ENCODE data around the gene FBXO36. TPM values are rescaled to one million over a fixed set of nuclear protein-coding genes. Genes with fewer than 3 reads are reported as not detected.

Gene FBXO36
- total and polyA plus RNA-seq, 2 donors (not counting 3 experiments of a cell fraction or from before 2014, with no cell fraction given): 0.53 to 1.2 TPM

- intact Hi-C loops (cut with micrococcal nuclease): no loop called here
Observed at GRCh38 chr2:229927817-229928321, 5.6 kb downstream of the FBXO36 start.

More at GRCh38 chr2:229927817-229928321, 5.6 kb downstream of the FBXO36 start:
- Histone ChIP-seq H3K79me2 (ENCODE audit: control insufficient read depth, insufficient read depth, low read length) (peaks cover 2% of the 10 kb centered on the region), H3K9me3 (replicated peaks; ENCODE audit: control insufficient read depth, insufficient read depth, low read length) (no peaks in the 10 kb centered on the region), H3K27me3 (ENCODE audit: control insufficient read depth in 2 of 2, insufficient read depth in 2 of 2, low read length in 2 of 2) (no peaks in the 10 kb centered on the region), H3K9ac (replicated peaks; ENCODE audit: extremely low read depth, insufficient read depth, low read length) (no peak overlapping the region), H3K27ac (ENCODE audit: insufficient read depth, low read depth, low read length) (no peak overlapping the region), H3K9me1 (replicated peaks; ENCODE audit: control insufficient read depth, extremely low read depth, insufficient read depth, low read length) (no peaks in the 10 kb centered on the region), H3K4me2 (ENCODE audit: insufficient read depth, low read length) (no peak overlapping the region), H2AFZ (ENCODE audit: low read depth, low read length) (no peak overlapping the region), H3K4me1 (ENCODE audit: control insufficient read depth, extremely low read depth, insufficient read depth, low read length) (peaks cover 15% of the 10 kb centered on the region), H3K36me3 (ENCODE audit: control insufficient read depth in 2 of 2, extremely low read depth in 1 of 2, insufficient read depth in 2 of 2, low read length in 2 of 2) (no peaks in the 10 kb centered on the region), H4K20me1 (replicated peaks; ENCODE audit: control insufficient read depth, extremely low read depth, insufficient read depth, low read length) (no peaks in the 10 kb centered on the region), H3K4me3 (replicated peaks in 1 of 3; ENCODE audit: insufficient read depth in 1 of 3, low read depth in 1 of 3, low read length in 3 of 3) (no peak overlapping the region)
- no peak for TF ChIP-seq MAX (IDR thresholded peaks at IDR 0.05; ENCODE audit: insufficient read depth, insufficient read length)
- no peak for TF ChIP-seq JUN (IDR thresholded peaks at IDR 0.05; ENCODE audit: borderline replicate concordance, insufficient read depth, insufficient read length, low read depth)
- TF ChIP-seq FOS (IDR thresholded peaks at IDR 0.05; ENCODE audit: borderline replicate concordance, insufficient read depth, low read length): no peak
- TF ChIP-seq GATA2 (IDR thresholded peaks at IDR 0.05; ENCODE audit: insufficient read depth, insufficient read length, low read depth, low read length): no peak
- TF ChIP-seq, protein P1, sequence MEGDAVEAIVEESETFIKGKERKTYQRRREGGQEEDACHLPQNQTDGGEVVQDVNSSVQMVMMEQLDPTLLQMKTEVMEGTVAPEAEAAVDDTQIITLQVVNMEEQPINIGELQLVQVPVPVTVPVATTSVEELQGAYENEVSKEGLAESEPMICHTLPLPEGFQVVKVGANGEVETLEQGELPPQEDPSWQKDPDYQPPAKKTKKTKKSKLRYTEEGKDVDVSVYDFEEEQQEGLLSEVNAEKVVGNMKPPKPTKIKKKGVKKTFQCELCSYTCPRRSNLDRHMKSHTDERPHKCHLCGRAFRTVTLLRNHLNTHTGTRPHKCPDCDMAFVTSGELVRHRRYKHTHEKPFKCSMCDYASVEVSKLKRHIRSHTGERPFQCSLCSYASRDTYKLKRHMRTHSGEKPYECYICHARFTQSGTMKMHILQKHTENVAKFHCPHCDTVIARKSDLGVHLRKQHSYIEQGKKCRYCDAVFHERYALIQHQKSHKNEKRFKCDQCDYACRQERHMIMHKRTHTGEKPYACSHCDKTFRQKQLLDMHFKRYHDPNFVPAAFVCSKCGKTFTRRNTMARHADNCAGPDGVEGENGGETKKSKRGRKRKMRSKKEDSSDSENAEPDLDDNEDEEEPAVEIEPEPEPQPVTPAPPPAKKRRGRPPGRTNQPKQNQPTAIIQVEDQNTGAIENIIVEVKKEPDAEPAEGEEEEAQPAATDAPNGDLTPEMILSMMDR (IDR thresholded peaks at IDR 0.05; ENCODE audit: extremely low read depth in 1 of 2, insufficient read depth in 1 of 2, low read depth in 1 of 2, low read length in 2 of 2): no peak
- TF ChIP-seq POLR2A (IDR thresholded peaks at IDR 0.05; ENCODE audit: low read depth, low read length): no peak
- TF ChIP-seq EZH2 (IDR thresholded peaks at IDR 0.05; ENCODE audit: borderline replicate concordance, low read depth, low read length, severe bottlenecking): no peak
- TF ChIP-seq POLR2AphosphoS5 (IDR thresholded peaks at IDR 0.05; ENCODE audit: insufficient read depth, low read depth, low read length): no peak
- TF ChIP-seq MYC (IDR thresholded peaks at IDR 0.05; ENCODE audit: low read depth, low read length): no peak
- BruUV-seq (replicated peaks): no TSS peak
- ChIA-PET POLR2A (no interaction called here), CTCF (interaction anchor here (1.1 to 1.7 kb wide), 7 partner anchors 17 to 232 kb away, joined by 3 to 6 read pairs (median 3); no protein-coding TSS in a partner anchor)
- DNase-seq (ENCODE audit: low read depth, low spot score) (peak; percentile 51), FAIRE-seq (no peak)
- dilution Hi-C loops (cut with MboI; ENCODE audit: extremely low pct_ligation_motif_present, low sequenced_read_pairs): no loop called here
